Stimulated activated naive B cell treated with anti-CD40 and anti-IgM and Interleukin-4, amounts not matched to agents 10 μg/mL and 1 μg/mL and 100 μg/mL, for 72 hours (primary cell): ENCODE results near the gene PADI3.
"Not testable (repeated sequence)": the region's sequence is repeated elsewhere in the genome, so short reads cannot be mapped to it uniquely, and the experiment has no call there.

ENCODE experiments used
- ATAC-seq, 2 donors: fragments of 150-1000 bp; cut with Tn5 transposase; replicated peaks; 2 replicates each; pipeline ENCODE4 v1.10.0; 2021; ENCODE audit warnings: moderate library complexity in 1 of 2
- DNase-seq: peaks from one replicate; pipeline ENCODE4 v3.0.0; 2021
- H3K27ac Mint-ChIP-seq: one replicate; pipeline ENCODE4 v1.8.0; 2022; ENCODE audit warnings: mild to moderate bottlenecking, mixed read lengths
- H3K27me3 Mint-ChIP-seq, 2 donors: one replicate each; pipeline ENCODE4 v1.8.0; 2022; ENCODE audit warnings: mixed read lengths in 2 of 2
- H3K36me3 Mint-ChIP-seq, 2 donors: one replicate each; pipeline ENCODE4 v1.8.0; 2022; ENCODE audit warnings: mixed read lengths in 2 of 2, mild to moderate bottlenecking in 1 of 2
- H3K4me1 Mint-ChIP-seq, 2 donors: one replicate each; pipeline ENCODE4 v1.8.0; 2022; ENCODE audit warnings: mixed read lengths in 2 of 2, mild to moderate bottlenecking in 1 of 2
- H3K4me3 Mint-ChIP-seq, 2 donors: one replicate each; pipeline ENCODE4 v1.8.0; 2022; ENCODE audit warnings: mild to moderate bottlenecking in 2 of 2, mixed read lengths in 2 of 2, moderate library complexity in 1 of 2
- H3K9me3 Mint-ChIP-seq, 2 donors: one replicate each; pipeline ENCODE4 v1.8.0; 2022; ENCODE audit warnings: mixed read lengths in 2 of 2, mild to moderate bottlenecking in 1 of 2

The PADI3 gene

DNA sequence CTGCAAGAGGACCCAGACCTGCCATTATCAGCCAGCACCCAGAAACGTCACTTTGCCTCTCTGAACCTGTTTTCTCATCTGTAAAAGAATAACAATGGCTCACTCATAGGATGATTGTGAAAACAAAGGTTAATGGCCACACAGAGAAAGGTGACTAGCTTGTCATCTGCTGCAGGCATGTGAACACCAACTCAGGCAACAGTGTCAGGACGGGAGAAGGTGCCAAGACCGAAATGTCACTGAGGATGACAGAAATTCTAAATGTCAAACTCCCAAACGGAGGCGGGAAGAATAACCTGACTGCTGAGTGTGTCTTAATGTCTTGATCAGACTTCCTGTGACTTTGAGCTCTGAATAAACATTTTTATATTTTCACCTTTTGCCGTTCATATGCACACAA, 69.4 kb downstream of the PADI3 start:
- ATAC-seq (no peak), DNase-seq (no peak)
- no peaks in the 10 kb centered on the region for H3K36me3 Mint-ChIP-seq
- H3K4me1 Mint-ChIP-seq = no peaks in the 10 kb centered on the region
- H3K27ac Mint-ChIP-seq = no peak overlapping the region
- H3K27me3 Mint-ChIP-seq = peaks cover 0 to 12% of the 10 kb centered on the region in 2 donors
- H3K4me3 Mint-ChIP-seq = no peak overlapping the region
- H3K9me3 Mint-ChIP-seq = peaks cover 3 to 6% of the 10 kb centered on the region in 2 donors

GRCh38 chr1:17319561-17320350, 70.9 kb downstream of the PADI3 start:
- H3K27ac Mint-ChIP-seq = no peak overlapping the region
- H3K27me3 Mint-ChIP-seq = peaks cover 0 to 12% of the 10 kb centered on the region in 2 donors
- peaks cover 3 to 6% of the 10 kb centered on the region in 2 donors for H3K9me3 Mint-ChIP-seq
- DNase-seq (no peak), ATAC-seq (no peak)
- H3K4me3 Mint-ChIP-seq = no peak overlapping the region
- no peaks in the 10 kb centered on the region for H3K4me1 Mint-ChIP-seq
- H3K36me3 Mint-ChIP-seq = no peaks in the 10 kb centered on the region

DNA sequence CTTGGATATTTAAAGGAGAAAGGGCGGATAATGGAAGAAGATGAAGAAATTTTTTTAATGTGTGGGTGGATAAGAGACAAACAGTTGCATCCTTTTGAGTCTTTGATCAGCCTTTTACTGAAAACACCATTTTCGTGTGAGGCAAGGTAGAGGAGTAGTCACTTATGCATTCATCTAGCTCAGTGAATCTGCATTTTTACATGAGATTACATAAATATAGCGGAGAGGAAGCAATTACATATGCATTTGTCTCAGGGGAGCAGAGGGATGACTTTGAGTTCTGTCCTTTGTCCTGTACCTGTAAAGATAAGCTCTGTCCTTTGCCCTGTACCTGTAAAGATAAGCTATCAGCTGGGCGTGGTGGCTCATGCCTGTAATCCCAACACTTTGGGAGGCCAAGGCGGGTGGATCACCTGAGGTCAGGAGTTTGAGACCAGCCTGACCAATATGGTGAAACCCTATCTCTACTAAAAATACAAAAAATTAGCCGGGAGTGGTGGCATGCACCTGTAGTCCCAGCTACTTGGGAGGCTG, 73.0 kb downstream of the PADI3 start:
- not testable (repeated sequence) for H3K4me3 Mint-ChIP-seq, ATAC-seq, H3K27me3 Mint-ChIP-seq, H3K9me3 Mint-ChIP-seq, H3K27ac Mint-ChIP-seq, H3K4me1 Mint-ChIP-seq, H3K36me3 Mint-ChIP-seq, DNase-seq

DNA sequence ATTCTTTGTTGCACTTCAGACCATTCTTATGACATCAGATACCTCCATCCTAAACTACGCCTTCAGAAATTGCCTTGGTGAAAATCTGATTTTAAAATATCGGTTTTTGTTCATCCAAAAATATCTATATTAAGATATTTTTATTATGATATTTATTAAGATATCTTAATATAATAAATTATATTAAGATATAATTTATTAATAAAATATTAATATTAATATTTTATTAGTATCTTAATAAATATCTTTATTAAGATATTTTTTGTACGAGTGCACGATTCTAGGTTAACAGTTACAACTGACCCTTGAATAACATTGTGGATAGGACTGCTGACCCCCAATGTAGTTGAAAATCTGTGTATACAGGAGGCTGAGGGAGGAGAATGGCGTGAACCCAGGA, 80.0 kb downstream of the PADI3 start:
- Mint-ChIP-seq H3K4me3 (no peak overlapping the region), H3K27me3 (peaks cover 25 to 32% of the 10 kb centered on the region in 2 donors), H3K36me3 (peaks cover 3% of the 10 kb centered on the region in 2 donors), H3K4me1 (no peaks in the 10 kb centered on the region), H3K9me3 (peaks cover 5 to 8% of the 10 kb centered on the region in 2 donors), H3K27ac (no peak overlapping the region)
- ATAC-seq (no peak), DNase-seq (no peak)

DNA sequence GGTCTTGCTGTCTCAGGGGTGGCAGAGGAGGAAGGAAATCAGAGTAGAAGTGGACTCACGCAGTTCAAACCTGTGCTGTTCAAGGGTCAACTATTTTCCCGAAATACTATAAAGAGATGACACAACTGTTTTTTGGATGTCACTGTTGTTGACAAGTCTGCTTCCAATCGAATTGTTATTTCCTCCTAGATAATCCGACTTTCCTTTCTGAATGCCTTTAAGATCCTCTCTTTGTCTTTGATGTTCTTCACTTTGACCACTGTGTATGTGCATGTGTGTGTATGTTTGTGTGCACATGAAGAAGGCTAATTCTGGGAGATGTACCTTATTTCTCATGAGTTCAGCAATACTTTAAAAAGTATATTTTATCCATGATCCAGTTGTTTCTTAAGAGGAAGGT, 80.7 kb downstream of the PADI3 start:
- H3K27me3 Mint-ChIP-seq = peaks cover 27 to 33% of the 10 kb centered on the region in 2 donors
- H3K9me3 Mint-ChIP-seq = peaks cover 5 to 8% of the 10 kb centered on the region in 2 donors
- ATAC-seq (no peak), DNase-seq (no peak)
- peaks cover 3% of the 10 kb centered on the region in 2 donors for H3K36me3 Mint-ChIP-seq
- H3K4me3 Mint-ChIP-seq = no peak overlapping the region
- H3K27ac Mint-ChIP-seq = no peak overlapping the region
- no peaks in the 10 kb centered on the region for H3K4me1 Mint-ChIP-seq

DNA sequence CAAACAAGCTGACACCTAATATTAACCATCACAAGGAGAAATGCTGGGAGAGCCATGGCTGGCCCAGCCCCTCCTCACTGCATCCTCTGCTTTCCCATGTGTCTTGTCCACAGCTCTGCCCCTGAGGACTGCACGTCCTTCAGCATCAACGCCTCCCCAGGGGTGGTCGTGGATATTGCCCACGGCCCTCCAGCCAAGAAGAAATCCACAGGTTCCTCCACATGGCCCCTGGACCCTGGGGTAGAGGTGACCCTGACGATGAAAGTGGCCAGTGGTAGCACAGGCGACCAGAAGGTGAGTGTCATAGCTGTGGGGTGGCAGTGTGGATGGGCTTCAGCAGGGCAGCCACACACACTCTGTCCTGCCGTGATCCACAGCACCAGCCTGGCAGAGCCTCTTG, 82.0 kb downstream of the PADI3 start:
- Mint-ChIP-seq H3K4me3 (no peak overlapping the region), H3K27ac (no peak overlapping the region), H3K4me1 (peaks cover 0 to under 1% of the 10 kb centered on the region in 2 donors), H3K27me3 (peaks cover 32 to 36% of the 10 kb centered on the region in 2 donors), H3K36me3 (peaks cover 3% of the 10 kb centered on the region in 2 donors), H3K9me3 (peaks cover 5 to 8% of the 10 kb centered on the region in 2 donors)
- ATAC-seq = no peak
- no peak for DNase-seq

- H3K4me3 Mint-ChIP-seq = no peak overlapping the region
- H3K9me3 Mint-ChIP-seq = peaks cover 5 to 8% of the 10 kb centered on the region in 2 donors
- peaks cover 1 to 6% of the 10 kb centered on the region in 2 donors for H3K4me1 Mint-ChIP-seq
- H3K27ac Mint-ChIP-seq = no peak overlapping the region
- H3K36me3 Mint-ChIP-seq = peaks cover 3% of the 10 kb centered on the region in 2 donors
- peaks cover 40 to 45% of the 10 kb centered on the region in 2 donors for H3K27me3 Mint-ChIP-seq
- DNase-seq (no peak), ATAC-seq (no peak)
Observed at GRCh38 chr1:17333081-17333480, 84.2 kb downstream of the PADI3 start.
